Spleen (tissue), 11 donors: ENCODE results near the gene TSC22D4. TPM values are rescaled to one million over a fixed set of nuclear protein-coding genes. Genes with fewer than 3 reads are reported as not detected.

Experiments used
- DNase-seq: peaks from one replicate; pipeline ENCODE4 v3.0.0-alpha.2; 2020
- H3K27ac ChIP-seq, 8 donors: fragments of 200-600 bp; sonication (generic) in 7 of 8; 1 replicate in 4 of 8; 2 replicates in 4 of 8; pipeline versions ENCODE4 v1.5.0 to v1.8.0; 2016 to 2021; ENCODE audit warnings: inconsistent platforms in 4 of 8, mild to moderate bottlenecking in 4 of 8, moderate library complexity in 1 of 8
- H3K27me3 ChIP-seq, 7 donors: fragments of 200-600 bp; sonication (generic) in 6 of 7; replicated peaks in 1 of 7; 1 replicate in 4 of 7; 2 replicates in 3 of 7; pipeline versions ENCODE4 v1.5.0 to v1.8.0; 2016 to 2021; ENCODE audit warnings: inconsistent platforms in 3 of 7, mild to moderate bottlenecking in 1 of 7
- H3K36me3 ChIP-seq, 6 donors: fragments of 200-600 bp; sonication (generic) in 5 of 6; 1 replicate in 4 of 6; 2 replicates in 2 of 6; pipeline versions ENCODE4 v1.5.0 to v1.8.0; 2016 to 2021; ENCODE audit warnings: inconsistent platforms in 2 of 6
- H3K4me1 ChIP-seq, 6 donors: fragments of 200-600 bp; sonication (generic) in 5 of 6; 1 replicate in 3 of 6; 2 replicates in 3 of 6; pipeline versions ENCODE4 v1.5.0 to v1.8.0; 2016 to 2021; ENCODE audit warnings: inconsistent platforms in 3 of 6
- H3K4me3 ChIP-seq, 8 donors: fragments of 200-600 bp; sonication (generic) in 7 of 8; 1 replicate in 4 of 8; 2 replicates in 4 of 8; pipeline versions ENCODE4 v1.5.0 to v1.8.0; 2016 to 2021; ENCODE audit warnings: inconsistent platforms in 4 of 8, mild to moderate bottlenecking in 4 of 8, moderate library complexity in 2 of 8
- H3K9me3 ChIP-seq, 8 donors: fragments of 200-600 bp; sonication (generic) in 7 of 8; 1 replicate in 4 of 8; 2 replicates in 4 of 8; pipeline versions ENCODE4 v1.5.0 to v1.8.0; 2016 to 2021; ENCODE audit warnings: inconsistent platforms in 4 of 8
- CTCF ChIP-seq, 11 experiments: fragments of 200-600 bp in 7 of 11; fragments of 450-650 bp in 4 of 11; sonication (generic) in 4 of 11; IDR thresholded peaks in 8 of 11; conservative IDR thresholded peaks in 3 of 11; 1 replicate in 7 of 11; 2 replicates in 4 of 11; pipeline versions ENCODE4 v1.4.0 to v1.8.0; 2016 to 2021; ENCODE audit warnings: antibody characterized with exemption in 11 of 11, inconsistent platforms in 4 of 11, mild to moderate bottlenecking in 1 of 11
- POLR2A ChIP-seq, 3 donors: fragments of 450-650 bp; IDR thresholded peaks; one replicate each; pipeline ENCODE4 v1.5.1; 2017; ENCODE audit warnings: antibody characterized with exemption in 3 of 3, mild to moderate bottlenecking in 1 of 3
- POLR2AphosphoS5 ChIP-seq, 3 donors: sonication (generic); formaldehyde crosslinking; IDR thresholded peaks; one replicate each; pipeline ENCODE4 v1.5.1; 2017; ENCODE audit warnings: antibody characterized with exemption in 3 of 3
- WGBS, 5 donors: extraction: QIAGEN DNeasy Blood & Tissue Kit in 3 of 5; methylation state at CpG; one replicate each; pipeline versions ENCODE4 v1.1.5 to v1.1.7; 2013 to 2018; 5-methylcytosine and 5-hydroxymethylcytosine counted together
- intact Hi-C: fragments of 100-400 bp; cut with DNase I; formaldehyde crosslinking; loops from one replicate; pipeline ENCODE4 v1.15.0; 2023; ENCODE audit warnings: low total_unique reads
- polyA plus RNA-seq, 3 donors: library from polyadenylated mRNA; stranded (reverse); fragments of 200-250 nt; gene quantifications; one replicate each; pipeline ENCODE4 v1.2.1, GENCODE V29; 2013
- total RNA-seq, 7 donors: library from RNA; depleted of rRNA in 3 of 7; stranded (reverse); fragments of >200 nt in 3 of 7; fragmentation: NEBNext Ultra II Directional in 4 of 7; extraction: Animal tissue kit (Norgen Biotek cat#: 25700) in 4 of 7; gene quantifications; one replicate each; pipeline versions ENCODE4 v1.1.0 to v1.2.1, GENCODE V29; 2016 to 2021
- donor health status: healthy with polysubstance abuse.
- donor health status: DM: no; HTN: no; CAD: no; lungs with moderate emphysema.
- donor health status: DM: no; HTN: no; CAD: no.
- donor health status: Bipolar disorder and iron deficiency.
- donor health status: healthy.
- donor health status: DM: no; HTN: no; CAD: no.
- donor health status: DM: yes; HTN: yes; CAD: no.

Gene TSC22D4
- total and polyA plus RNA-seq, 10 donors = 57.2 to 119 (median 94.8) TPM

GRCh38 chr7:100515072-100515532 lies 36.1 kb upstream of the TSC22D4 start:
- no peak for TF ChIP-seq POLR2A (IDR thresholded peaks at IDR 0.05)
- TF ChIP-seq CTCF (IDR thresholded peaks at IDR 0.05 in 8 of 11, conservative IDR thresholded peaks at IDR 0.05 in 3 of 11) = no peak
- TF ChIP-seq POLR2AphosphoS5 (IDR thresholded peaks at IDR 0.05) = no peak
- intact Hi-C loops = no loop called here
- no peaks in the 10 kb centered on the region for H3K9me3 ChIP-seq
- no peak overlapping the region for H3K4me3 ChIP-seq
- peaks cover 0 to 25% (median 21%) of the 10 kb centered on the region in 6 donors for H3K4me1 ChIP-seq
- no peaks in the 10 kb centered on the region for H3K36me3 ChIP-seq
- 20 to 43% (median 28%) methylated on average over 2 of the region's 2 CpGs for WGBS, 5 donors
- no peaks in the 10 kb centered on the region for H3K27me3 ChIP-seq
- DNase-seq = no peak
- peak overlapping the region in 3 of 8 donors; percentile 14 to 65 (median 23) for H3K27ac ChIP-seq

- Histone ChIP-seq H3K9me3 (no peaks in the 10 kb centered on the region), H3K4me3 (no peak overlapping the region), H3K27ac (no peak overlapping the region), H3K36me3 (no peaks in the 10 kb centered on the region), H3K4me1 (peaks cover 0 to 25% (median 21%) of the 10 kb centered on the region in 6 donors), H3K27me3 (no peaks in the 10 kb centered on the region)
- no peak for TF ChIP-seq CTCF (IDR thresholded peaks at IDR 0.05 in 8 of 11, conservative IDR thresholded peaks at IDR 0.05 in 3 of 11)
- no peak for TF ChIP-seq POLR2A (IDR thresholded peaks at IDR 0.05)
- TF ChIP-seq POLR2AphosphoS5 (IDR thresholded peaks at IDR 0.05) = no peak
- no peak for DNase-seq
- intact Hi-C loops = no loop called here
- WGBS, 5 donors = 67 to 78% (median 72%) methylated on average over 9 of the region's 9 CpGs
Observed at GRCh38 chr7:100513212-100513810, 34.3 kb upstream of the TSC22D4 start.

GRCh38 chr7:100510437-100511239 lies 31.6 kb upstream of the TSC22D4 start:
- intact Hi-C loops = no loop called here
- 93 to 97% (median 94%) methylated on average over 9 of the region's 9 CpGs for WGBS, 5 donors

More at GRCh38 chr7:100510437-100511239, 31.6 kb upstream of the TSC22D4 start:
- Histone ChIP-seq H3K36me3 (no peaks in the 10 kb centered on the region), H3K4me3 (no peak overlapping the region), H3K27me3 (no peaks in the 10 kb centered on the region), H3K4me1 (peaks cover 0 to 11% (median 8%) of the 10 kb centered on the region in 6 donors), H3K27ac (no peak overlapping the region), H3K9me3 (no peaks in the 10 kb centered on the region)
- DNase-seq = no peak
- TF ChIP-seq POLR2AphosphoS5 (IDR thresholded peaks at IDR 0.05) (no peak), POLR2A (IDR thresholded peaks at IDR 0.05) (no peak), CTCF (IDR thresholded peaks at IDR 0.05 in 8 of 11, conservative IDR thresholded peaks at IDR 0.05 in 3 of 11) (no peak)
